NB4 (cell line): ENCODE data around the gene FAM240A.

Experiments used
- DNase-seq: peaks from one replicate; pipeline ENCODE4 v3.0.0; 2010; ENCODE audit warnings: low read depth
- H3K4me3 ChIP-seq: one replicate; pipeline ENCODE4 v1.5.1; 2011; ENCODE audit warnings: mild to moderate bottlenecking, low read depth, low read length, moderate library complexity
- CTCF ChIP-seq: IDR thresholded peaks from one replicate; pipeline ENCODE4 v1.5.1; 2012; ENCODE audit warnings: low read depth, low read length
- MAX ChIP-seq: IDR thresholded peaks from 2 replicates; pipeline ENCODE4 v1.6.1; 2011; ENCODE audit warnings: low read depth, low read length
- MYC ChIP-seq: IDR thresholded peaks from 2 replicates; pipeline ENCODE4 v1.6.1; 2011; ENCODE audit warnings: low read depth, low read length
- POLR2A ChIP-seq: IDR thresholded peaks from 2 replicates; pipeline ENCODE4 v1.6.1; 2011; ENCODE audit warnings: mild to moderate bottlenecking; ENCODE audit not compliant: insufficient read length; ENCODE audit errors: extremely low read depth

The FAM240A gene

GRCh38 chr3:46612324-46612723, at the start of gene FAM240A:
TSS of gene FAM240A (plus strand) at chr3:46612525. CDS start at chr3:46612684, 159 bp downstream.
- H3K4me3 ChIP-seq, result no peak within 1 kb of the TSS
- TF ChIP-seq MYC (no peak), POLR2A (no peak), MAX (no peak)
- DNase-seq, result no peak

GRCh38 chr3:46564190-46565021, 47.9 kb upstream of the FAM240A start:
- no peak for TF ChIP-seq MAX
- no peak for TF ChIP-seq MYC
- no peak for TF ChIP-seq CTCF
- H3K4me3 ChIP-seq, result no peak overlapping the region
- DNase-seq, result no peak

- no peak for DNase-seq
- no peak overlapping the region for H3K4me3 ChIP-seq
- TF ChIP-seq CTCF (no peak), MYC (no peak), POLR2A (no peak), MAX (no peak)
These were observed 47.2 kb upstream of the FAM240A start for GRCh38 chr3:46565077-46565476.

GRCh38 chr3:46565607-46566039, 46.7 kb upstream of the FAM240A start:
- no peak for TF ChIP-seq POLR2A
- TF ChIP-seq CTCF, result no peak
- no peak for TF ChIP-seq MYC
- TF ChIP-seq MAX, result no peak
- no peak for DNase-seq
- H3K4me3 ChIP-seq, result no peak overlapping the region

GRCh38 chr3:46566040-46566641, 46.2 kb upstream of the FAM240A start, which contains the start of gene LRRC2:
TSS of gene LRRC2 (minus strand) at chr3:46566302. CDS start at chr3:46551591, 14,711 bp downstream.
- no peak for TF ChIP-seq MAX
- no peak for TF ChIP-seq CTCF
- no peak for DNase-seq
- H3K4me3 ChIP-seq, result no peak within 1 kb of the TSS

GRCh38 chr3:46571684-46572083, 40.6 kb upstream of the FAM240A start:
- H3K4me3 ChIP-seq, result no peak overlapping the region
- no peak for TF ChIP-seq CTCF
- no peak for TF ChIP-seq MAX
- no peak for TF ChIP-seq POLR2A
- no peak for TF ChIP-seq MYC
- no peak for DNase-seq
